ENCODE measurements around the gene GLUL. TPM values are rescaled to one million over a fixed set of nuclear protein-coding genes. Genes with fewer than 3 reads are reported as not detected.

GLUL gene
- total RNA-seq, 3 donors from 2014 or later (not counting 1 experiment from before 2014, with no cell fraction given), result 128 to 420 (median 134) TPM

DNA sequence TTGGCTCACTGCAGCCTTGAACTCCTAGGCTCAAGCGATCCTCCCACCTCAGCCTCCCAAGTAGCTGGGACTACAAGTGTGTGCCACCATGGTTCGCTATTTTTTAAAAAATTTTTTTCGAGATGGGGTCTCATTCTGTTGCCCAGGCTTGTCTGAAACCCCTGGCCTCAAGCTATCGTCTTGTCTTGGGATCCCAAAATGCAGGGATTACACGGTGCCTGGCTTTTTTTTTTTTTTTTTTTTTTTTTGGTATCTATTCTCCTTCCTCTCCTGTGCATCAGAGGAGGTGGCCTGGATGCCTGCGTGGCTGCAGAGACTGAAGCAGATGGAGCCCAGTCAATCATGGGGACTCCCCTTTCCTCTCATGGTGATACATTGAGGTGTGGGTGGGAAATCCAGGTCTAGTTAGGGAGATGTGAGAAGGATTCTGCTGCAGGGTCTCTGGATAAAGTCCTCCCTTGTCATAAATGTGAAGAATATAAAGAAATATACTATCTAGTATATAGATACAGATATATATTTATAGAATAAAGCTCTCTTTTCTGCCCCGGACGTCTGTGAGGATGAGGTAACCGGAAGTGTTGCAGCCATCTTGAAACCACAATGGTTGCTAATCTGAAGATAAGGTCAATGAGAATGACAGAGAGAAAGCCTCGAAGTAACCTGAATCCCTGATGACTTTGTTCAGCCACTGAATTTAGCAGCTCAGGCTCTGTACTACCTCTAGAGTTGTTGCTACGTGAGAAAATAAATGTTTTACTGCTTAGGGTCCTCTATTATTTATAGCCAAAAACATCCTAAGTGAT, 38.9 kb upstream of the GLUL start:
- ATAC-seq (peak; percentile 80 to 86 (median 82)), DNase-seq (peak in 1 of 2 donors; percentile 66)
- Histone ChIP-seq H3K4me1 (ENCODE audit: control insufficient read depth, insufficient read depth, low read length) (peaks cover 13% of the 10 kb centered on the region), H3K27me3 (ENCODE audit: control insufficient read depth, insufficient read depth, low read length) (no peaks in the 10 kb centered on the region), H3K27ac (ENCODE audit: low read length) (no peak overlapping the region), H3K4me3 (ENCODE audit: low read length) (no peak overlapping the region), H3K9me3 (ENCODE audit: control insufficient read depth, insufficient read depth, low read length) (no peaks in the 10 kb centered on the region), H3K36me3 (ENCODE audit: control insufficient read depth, insufficient read depth, low read length) (no peaks in the 10 kb centered on the region)
- Mint-ChIP-seq H3K27me3 (ENCODE audit: low read depth in 2 of 2) (peaks cover 0 to 8% of the 10 kb centered on the region in 2 donors), H3K36me3 (no peaks in the 10 kb centered on the region), H3K4me3 (no peak overlapping the region), H3K4me1 (peaks cover 11 to 15% of the 10 kb centered on the region in 2 donors), H3K27ac (no peak overlapping the region), H3K9me3 (no peaks in the 10 kb centered on the region)
- WGBS (ENCODE audit: insufficient coverage), result 59% methylated on average over 9 of the region's 11 CpGs
- intact Hi-C loops (cut with micrococcal nuclease), result no loop called here
- TF ChIP-seq, protein P1, sequence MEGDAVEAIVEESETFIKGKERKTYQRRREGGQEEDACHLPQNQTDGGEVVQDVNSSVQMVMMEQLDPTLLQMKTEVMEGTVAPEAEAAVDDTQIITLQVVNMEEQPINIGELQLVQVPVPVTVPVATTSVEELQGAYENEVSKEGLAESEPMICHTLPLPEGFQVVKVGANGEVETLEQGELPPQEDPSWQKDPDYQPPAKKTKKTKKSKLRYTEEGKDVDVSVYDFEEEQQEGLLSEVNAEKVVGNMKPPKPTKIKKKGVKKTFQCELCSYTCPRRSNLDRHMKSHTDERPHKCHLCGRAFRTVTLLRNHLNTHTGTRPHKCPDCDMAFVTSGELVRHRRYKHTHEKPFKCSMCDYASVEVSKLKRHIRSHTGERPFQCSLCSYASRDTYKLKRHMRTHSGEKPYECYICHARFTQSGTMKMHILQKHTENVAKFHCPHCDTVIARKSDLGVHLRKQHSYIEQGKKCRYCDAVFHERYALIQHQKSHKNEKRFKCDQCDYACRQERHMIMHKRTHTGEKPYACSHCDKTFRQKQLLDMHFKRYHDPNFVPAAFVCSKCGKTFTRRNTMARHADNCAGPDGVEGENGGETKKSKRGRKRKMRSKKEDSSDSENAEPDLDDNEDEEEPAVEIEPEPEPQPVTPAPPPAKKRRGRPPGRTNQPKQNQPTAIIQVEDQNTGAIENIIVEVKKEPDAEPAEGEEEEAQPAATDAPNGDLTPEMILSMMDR (IDR thresholded peaks at IDR 0.05), result no peak

DNA sequence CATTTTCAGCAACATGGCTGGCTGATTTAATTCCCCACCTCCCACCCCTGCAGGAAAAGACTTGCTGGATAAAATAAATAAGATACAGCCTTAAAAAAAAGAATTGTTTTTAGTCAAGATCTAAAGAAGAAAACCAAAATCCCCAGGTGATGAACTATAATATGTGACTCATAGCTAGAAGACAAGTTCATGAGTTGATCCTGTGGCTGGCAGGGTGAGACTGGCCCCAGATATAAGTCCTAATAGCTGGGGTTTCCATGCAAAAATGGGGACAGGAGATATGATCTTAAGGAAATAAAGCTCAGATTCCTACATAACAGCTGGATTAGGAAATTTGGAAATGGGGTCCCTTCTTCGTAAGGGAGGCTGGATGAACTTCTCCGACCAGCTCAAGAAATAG, 36.5 kb upstream of the GLUL start:
- Mint-ChIP-seq H3K27me3 (ENCODE audit: low read depth in 2 of 2) (no peaks in the 10 kb centered on the region), H3K9me3 (no peaks in the 10 kb centered on the region), H3K27ac (no peak overlapping the region), H3K4me1 (peaks cover 11 to 15% of the 10 kb centered on the region in 2 donors), H3K36me3 (no peaks in the 10 kb centered on the region), H3K4me3 (no peak overlapping the region)
- Histone ChIP-seq H3K9me3 (ENCODE audit: control insufficient read depth, insufficient read depth, low read length) (no peaks in the 10 kb centered on the region), H3K27me3 (ENCODE audit: control insufficient read depth, insufficient read depth, low read length) (no peaks in the 10 kb centered on the region), H3K27ac (ENCODE audit: low read length) (no peak overlapping the region), H3K36me3 (ENCODE audit: control insufficient read depth, insufficient read depth, low read length) (no peaks in the 10 kb centered on the region), H3K4me3 (ENCODE audit: low read length) (no peak overlapping the region), H3K4me1 (ENCODE audit: control insufficient read depth, insufficient read depth, low read length) (peaks cover 13% of the 10 kb centered on the region)
- ATAC-seq (no peak), DNase-seq (no peak)
- 100% methylated on average over 2 of the region's 2 CpGs for WGBS (ENCODE audit: insufficient coverage)
- TF ChIP-seq, protein P1 (IDR thresholded peaks at IDR 0.05), result no peak
- intact Hi-C loops (cut with micrococcal nuclease), result no loop called here

DNA sequence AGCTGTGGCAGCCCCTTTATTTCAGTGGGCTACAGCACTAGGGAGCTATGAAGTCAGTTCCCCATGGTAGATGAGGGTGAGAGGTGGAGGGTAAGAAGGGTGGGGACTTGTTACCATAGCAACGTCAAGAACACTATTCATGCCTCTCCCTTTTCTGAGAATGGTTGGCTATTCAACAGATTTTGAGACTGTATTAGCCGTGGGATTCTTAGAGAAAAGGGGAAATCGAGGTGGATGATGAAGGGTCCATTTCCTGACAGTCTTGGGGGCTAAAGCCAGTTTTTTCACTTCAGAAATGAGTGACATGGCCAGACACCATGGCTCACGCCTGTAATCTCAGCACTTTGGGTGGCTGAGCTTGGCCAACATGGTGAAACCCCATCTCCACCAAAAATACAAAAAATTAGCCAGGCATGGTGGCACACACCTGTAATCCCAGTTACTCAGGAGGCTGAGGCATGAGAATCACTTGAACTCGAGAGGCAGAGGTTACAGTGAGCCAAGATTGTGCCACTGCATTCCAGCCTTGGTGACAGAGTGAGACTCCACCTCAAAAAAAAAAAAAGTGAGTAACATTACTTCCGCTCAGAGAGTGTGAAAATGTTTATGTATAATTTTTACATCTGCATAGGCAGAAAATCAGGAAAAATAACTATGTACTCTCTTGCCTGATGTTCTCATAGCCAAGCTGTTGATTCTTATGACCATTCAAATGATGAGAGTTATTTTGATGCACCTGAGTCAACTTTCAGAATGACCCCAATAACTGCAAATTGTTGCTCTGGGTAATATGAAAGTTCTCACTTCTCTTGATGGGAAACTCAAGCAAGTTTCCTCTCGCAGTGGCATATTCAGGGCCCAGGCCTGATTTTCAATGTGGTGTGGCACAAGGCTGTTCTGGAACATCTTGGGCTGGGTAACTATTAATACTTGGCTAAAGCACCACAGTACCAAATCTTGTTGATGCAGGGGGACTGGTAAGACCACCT, 35.1 kb upstream of the GLUL start:
- Mint-ChIP-seq H3K27ac (no peak overlapping the region), H3K4me3 (no peak overlapping the region), H3K4me1 (peaks cover 11 to 15% of the 10 kb centered on the region in 2 donors), H3K27me3 (ENCODE audit: low read depth in 2 of 2) (peaks cover 0 to 12% of the 10 kb centered on the region in 2 donors), H3K9me3 (no peaks in the 10 kb centered on the region), H3K36me3 (no peaks in the 10 kb centered on the region)
- H3K4me3 ChIP-seq (ENCODE audit: low read length), result no peak overlapping the region
- TF ChIP-seq, protein P1 (IDR thresholded peaks at IDR 0.05), result no peak
- H3K9me3 ChIP-seq (ENCODE audit: control insufficient read depth, insufficient read depth, low read length), result no peaks in the 10 kb centered on the region
- intact Hi-C loops (cut with micrococcal nuclease), result no loop called here
- DNase-seq (peak in 1 of 2 donors; percentile 18), ATAC-seq (peak in 2 of 3 donors; percentile 12 to 40)
- H3K36me3 ChIP-seq (ENCODE audit: control insufficient read depth, insufficient read depth, low read length), result no peaks in the 10 kb centered on the region
- H3K27me3 ChIP-seq (ENCODE audit: control insufficient read depth, insufficient read depth, low read length), result no peaks in the 10 kb centered on the region
- peaks cover 13% of the 10 kb centered on the region for H3K4me1 ChIP-seq (ENCODE audit: control insufficient read depth, insufficient read depth, low read length)
- peak overlapping the region; percentile 54 for H3K27ac ChIP-seq (ENCODE audit: low read length)
- 55% methylated on average over 6 of the region's 7 CpGs for WGBS (ENCODE audit: insufficient coverage)

Measured in natural killer cell (primary cell).